OCI-LY3 (cell line): ENCODE measurements around the gene DAP.

Experiments
- EZH2phosphoT487 ChIP-seq: fragments of 200-600 bp; shearing (Covaris generic); IDR thresholded peaks from 2 replicates; pipeline ENCODE4 v1.6.1; 2018; ENCODE audit warnings: antibody characterized with exemption, mixed run types, low read depth
- TF ChIP-seq, protein P1 (sequence below): fragments of 200-600, 300-600 bp; sonication (generic); IDR thresholded peaks from 2 replicates; pipeline ENCODE4 v1.5.1; 2014; ENCODE audit warnings: antibody characterized with exemption, low read length, low read depth

DNA sequence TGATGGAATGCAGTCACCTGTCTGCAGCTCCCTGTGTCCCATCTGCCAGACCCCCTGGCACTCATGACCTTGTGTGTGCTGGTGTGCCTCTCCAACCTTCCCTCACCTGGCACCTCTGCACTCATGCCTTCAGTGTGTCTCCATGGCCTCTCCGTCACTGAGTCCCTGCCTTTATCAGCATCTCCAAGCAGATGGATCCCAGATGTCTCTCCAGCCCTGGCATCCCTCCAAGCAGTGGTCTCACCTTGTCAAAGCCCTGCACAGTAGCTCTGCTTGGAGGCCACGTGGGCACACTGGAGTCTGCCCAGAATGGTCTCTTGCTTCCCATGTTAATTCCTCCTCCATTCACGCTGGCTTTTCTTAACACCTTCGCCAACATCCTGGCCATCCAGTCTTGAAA is 84.8 kb downstream of the DAP start:
- TF ChIP-seq, protein P1, sequence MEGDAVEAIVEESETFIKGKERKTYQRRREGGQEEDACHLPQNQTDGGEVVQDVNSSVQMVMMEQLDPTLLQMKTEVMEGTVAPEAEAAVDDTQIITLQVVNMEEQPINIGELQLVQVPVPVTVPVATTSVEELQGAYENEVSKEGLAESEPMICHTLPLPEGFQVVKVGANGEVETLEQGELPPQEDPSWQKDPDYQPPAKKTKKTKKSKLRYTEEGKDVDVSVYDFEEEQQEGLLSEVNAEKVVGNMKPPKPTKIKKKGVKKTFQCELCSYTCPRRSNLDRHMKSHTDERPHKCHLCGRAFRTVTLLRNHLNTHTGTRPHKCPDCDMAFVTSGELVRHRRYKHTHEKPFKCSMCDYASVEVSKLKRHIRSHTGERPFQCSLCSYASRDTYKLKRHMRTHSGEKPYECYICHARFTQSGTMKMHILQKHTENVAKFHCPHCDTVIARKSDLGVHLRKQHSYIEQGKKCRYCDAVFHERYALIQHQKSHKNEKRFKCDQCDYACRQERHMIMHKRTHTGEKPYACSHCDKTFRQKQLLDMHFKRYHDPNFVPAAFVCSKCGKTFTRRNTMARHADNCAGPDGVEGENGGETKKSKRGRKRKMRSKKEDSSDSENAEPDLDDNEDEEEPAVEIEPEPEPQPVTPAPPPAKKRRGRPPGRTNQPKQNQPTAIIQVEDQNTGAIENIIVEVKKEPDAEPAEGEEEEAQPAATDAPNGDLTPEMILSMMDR = no peak
- TF ChIP-seq EZH2phosphoT487 = no peak
